ENCODE results near the gene EEIG2.
"Not testable (repeated sequence)": the region's sequence is repeated elsewhere in the genome, so short reads cannot be mapped to it uniquely, and the experiment has no call there.

The EEIG2 gene

DNA sequence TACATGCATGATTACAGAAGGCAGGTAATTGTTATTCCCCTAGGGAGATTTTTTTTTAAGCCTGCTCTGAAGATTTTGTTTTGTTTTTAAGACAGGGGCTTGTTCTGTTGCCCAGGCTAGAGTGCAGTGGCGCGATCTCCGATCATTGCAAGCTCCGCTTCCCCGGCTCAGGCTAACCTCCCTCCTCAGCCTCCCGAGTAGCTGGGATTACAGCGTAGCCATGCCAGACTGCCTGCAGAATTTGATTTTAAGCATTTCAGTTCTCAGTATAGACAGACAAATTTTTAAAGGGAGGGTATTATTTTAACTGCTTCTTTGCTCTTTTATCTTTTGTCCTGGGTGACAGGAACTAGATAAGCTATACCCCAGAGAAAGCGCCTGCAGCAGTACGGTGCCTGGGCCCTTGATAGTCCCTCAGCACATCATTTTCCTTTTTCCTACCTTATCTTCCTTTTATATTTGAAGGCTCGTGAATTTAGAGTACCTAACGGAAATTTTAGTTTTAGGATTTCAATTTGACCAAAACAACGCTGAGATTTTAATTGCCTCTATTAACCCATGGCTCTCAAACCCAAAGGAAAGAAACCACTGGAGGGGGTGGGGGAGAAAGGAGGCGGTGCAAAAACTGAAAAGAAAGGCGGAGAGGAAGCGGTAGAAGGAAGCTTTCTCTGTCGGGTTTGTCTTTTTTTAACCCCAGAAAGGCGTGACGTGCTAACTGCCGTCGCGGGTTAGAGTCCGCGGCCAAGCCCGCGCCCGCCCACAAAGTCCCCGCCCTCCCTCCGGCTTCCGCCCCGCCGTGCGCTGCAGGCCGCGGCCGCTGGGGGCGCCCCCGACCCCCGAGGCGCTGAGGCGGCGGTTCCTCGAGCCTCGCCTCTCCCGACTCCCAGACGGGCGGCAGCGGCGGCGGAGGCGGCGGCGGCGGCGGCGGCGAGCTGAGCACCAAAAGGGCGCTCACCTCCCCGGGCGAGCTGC is at the start of gene EEIG2:
Gene EEIG2 (plus strand): TSS at position 886 of the 972 bp plus-strand sequence. CDS start 329 bp downstream, outside the sequence.
- DNase-seq: peak; percentile 60

DNA sequence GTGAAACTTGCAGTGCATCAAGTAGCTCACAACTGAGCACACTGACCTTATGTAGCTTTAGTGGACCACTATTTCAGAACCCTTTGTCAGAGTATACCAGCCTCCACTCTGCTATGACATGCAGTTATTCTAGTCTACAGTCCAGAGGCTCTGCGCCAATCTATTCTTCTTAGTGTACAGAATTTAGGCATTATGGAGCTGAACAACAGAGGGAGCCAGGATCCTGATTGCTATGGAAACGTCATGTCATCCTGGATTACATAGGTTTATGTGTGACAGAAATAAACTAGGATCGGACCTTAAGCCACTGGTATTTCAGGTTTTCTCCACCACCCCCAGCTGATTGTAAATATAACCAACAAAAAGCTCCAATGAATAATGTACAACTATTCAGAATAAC is 48.1 kb upstream of the EEIG2 start:
- DNase-seq: no peak

- DNase-seq: no peak
Measured at GRCh38 chr1:108512239-108513043, 47.5 kb upstream of the EEIG2 start.

- DNase-seq: no peak
Measured at GRCh38 chr1:108513044-108513415, 46.9 kb upstream of the EEIG2 start.

GRCh38 chr1:108513914-108514313 is 46.0 kb upstream of the EEIG2 start:
- not testable (repeated sequence) for DNase-seq

DNA sequence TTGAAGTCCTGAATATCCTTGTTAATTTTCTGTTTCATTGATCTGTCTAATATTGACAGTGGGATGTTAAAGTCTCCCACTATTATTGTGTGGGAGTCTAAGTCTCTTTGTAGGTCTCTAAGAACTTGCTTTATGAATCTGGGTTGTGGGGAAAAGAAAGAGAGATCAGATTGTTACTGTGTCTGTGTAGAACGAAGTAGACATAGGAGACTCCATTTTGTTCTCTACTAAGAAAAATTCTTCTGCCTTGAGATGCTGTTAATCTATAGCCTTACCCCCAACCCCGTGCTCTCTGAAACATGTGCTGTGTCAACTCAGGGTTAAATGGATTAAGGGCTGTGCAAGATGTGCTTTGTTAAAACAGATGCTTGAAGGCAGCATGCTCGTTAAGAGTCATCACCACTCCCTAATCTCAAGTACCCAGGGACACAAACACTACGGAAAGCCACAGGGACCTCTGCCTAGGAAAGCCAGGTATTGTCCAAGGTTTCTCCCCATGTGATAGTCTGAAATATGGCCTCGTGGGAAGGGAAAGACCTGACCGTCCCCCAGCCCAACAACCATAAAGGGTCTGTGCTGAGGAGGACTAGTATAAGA is 42.5 kb upstream of the EEIG2 start:
- not testable (repeated sequence) for DNase-seq

DNA sequence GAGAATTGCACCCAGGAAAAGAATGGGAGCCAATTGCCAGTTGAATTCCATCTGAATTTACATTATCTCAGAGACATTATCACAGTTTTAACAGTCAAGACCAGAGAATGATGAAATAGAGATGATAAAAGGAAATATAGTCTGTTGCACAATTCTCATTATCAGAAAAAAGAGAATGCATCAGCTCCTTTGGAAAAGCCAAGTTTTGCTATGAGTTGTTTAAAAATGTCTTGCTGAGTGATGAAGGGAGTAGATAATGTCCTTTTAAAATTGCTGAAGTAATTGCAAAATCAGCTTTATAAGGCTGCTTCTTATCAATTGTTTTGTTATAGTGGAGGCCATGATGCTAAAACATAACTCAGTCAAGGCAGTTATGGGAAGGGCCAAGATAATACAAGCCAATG is 37.9 kb upstream of the EEIG2 start:
- DNase-seq: no peak

- DNase-seq: no peak
Measured at GRCh38 chr1:108523829-108524228, 36.1 kb upstream of the EEIG2 start.

GRCh38 chr1:108524676-108525075 is 35.2 kb upstream of the EEIG2 start:
- no peak for DNase-seq

GRCh38 chr1:108527135-108527534 is 32.8 kb upstream of the EEIG2 start:
- no peak for DNase-seq

- no peak for DNase-seq
Measured at GRCh38 chr1:108527837-108528236, 32.1 kb upstream of the EEIG2 start.

GRCh38 chr1:108531444-108531843 is 28.5 kb upstream of the EEIG2 start:
- DNase-seq: no peak

- DNase-seq: no peak
Measured at GRCh38 chr1:108532730-108533129, 27.2 kb upstream of the EEIG2 start.

DNA sequence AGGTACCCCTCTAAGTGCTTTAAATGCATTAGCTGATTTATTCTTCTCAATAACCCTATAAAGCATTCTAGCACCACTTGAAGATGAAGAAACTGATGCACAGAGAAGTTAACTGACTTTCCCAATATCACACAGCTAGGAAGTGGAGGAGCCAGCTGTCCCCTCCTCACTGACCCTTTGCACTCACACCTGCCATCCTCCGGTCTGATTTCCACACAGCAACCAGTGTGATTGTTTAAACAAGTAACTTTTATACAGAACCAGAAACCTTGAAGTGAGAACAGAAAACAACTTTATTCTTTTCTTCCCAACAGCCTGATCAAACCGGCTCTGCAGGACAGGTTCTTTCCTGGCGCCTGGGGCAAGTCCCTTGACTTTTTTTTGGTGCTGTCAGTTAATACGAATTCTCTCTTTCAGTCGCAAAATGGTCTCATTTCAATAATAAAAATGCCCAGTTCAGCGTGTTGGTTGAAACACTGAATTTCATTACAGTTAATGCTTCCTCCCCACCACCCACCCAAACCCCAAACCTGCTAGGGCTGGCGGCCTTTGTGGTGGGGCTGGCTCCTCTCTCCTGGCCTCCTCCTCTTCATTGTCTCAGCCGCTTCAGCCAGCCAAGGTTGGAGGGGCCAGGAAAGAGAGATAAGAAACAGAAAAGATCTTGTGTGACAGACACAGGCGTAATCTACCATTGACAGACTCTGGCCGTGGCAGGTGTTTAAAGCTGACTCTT is 26.4 kb upstream of the EEIG2 start:
- DNase-seq: no peak

GRCh38 chr1:108534759-108535158 is 25.1 kb upstream of the EEIG2 start:
- no peak for DNase-seq

DNA sequence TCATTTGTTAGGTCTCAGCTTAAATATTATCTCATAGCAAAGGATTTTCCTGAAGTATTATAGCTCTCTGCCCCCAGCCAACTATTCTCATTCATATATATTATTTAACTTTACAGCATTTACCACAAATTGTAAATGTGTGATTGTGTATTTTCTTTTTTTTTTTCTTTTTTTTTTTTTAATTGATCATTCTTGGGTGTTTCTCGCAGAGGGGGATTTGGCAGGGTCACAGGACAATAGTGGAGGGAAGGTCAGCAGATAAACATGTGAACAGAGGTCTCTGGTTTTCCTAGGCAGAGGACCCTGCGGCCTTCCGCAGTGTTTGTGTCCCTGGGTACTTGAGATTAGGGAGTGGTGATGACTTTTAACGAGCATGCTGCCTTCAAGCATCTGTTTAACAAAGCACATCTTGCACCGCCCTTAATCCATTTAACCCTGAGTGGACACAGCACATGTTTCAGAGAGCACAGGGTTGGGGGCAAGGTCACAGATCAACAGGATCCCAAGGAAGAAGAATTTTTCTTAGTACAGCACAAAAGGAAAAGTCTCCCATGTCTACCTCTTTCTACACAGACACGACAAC is 24.5 kb upstream of the EEIG2 start:
- DNase-seq: not testable (repeated sequence)

DNA sequence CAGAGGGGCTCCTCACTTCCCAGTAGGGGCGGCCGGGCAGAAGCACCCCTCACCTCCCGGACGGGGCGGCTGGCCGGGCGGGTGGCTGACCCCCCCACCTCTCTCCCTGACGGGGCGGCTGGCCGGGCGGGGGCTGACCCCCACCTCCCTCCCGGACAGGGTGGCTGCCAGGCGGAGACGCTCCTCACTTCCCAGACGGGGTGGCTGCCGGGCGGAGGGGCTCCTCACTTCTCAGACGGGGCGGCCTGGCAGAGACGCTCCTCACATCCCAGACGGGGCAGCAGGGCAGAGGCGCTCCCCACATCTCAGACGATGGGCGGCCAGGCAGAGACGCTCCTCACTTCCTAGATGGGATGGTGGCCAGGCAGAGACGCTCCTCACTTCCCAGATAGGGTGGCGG is 23.9 kb upstream of the EEIG2 start:
- not testable (repeated sequence) for DNase-seq

DNA sequence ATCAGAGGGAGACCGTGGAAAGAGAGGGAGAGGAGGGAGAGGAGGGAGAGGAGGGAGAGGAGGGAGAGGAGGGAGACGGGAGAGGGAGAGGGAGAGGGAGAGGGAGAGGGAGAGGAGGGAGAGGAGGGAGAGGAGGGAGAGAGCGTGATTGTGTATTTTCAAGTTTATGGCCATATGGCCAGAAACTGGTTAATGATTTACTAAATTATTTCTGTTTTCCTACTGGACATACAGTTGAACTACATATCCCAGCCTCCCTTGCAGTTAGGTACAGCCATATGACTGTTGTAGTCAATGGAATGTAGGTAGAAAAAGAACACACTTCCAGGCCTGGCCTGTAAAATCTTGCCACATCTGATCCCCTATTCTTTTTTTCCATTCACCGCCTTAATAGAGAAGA is 23.1 kb upstream of the EEIG2 start:
- DNase-seq: not testable (repeated sequence)

GRCh38 chr1:108537976-108538375 is 21.9 kb upstream of the EEIG2 start:
- DNase-seq: no peak

GRCh38 chr1:108540977-108541376 is 18.9 kb upstream of the EEIG2 start:
- DNase-seq: no peak

- no peak for DNase-seq
Measured at GRCh38 chr1:108541861-108542260, 18.0 kb upstream of the EEIG2 start.

DNA sequence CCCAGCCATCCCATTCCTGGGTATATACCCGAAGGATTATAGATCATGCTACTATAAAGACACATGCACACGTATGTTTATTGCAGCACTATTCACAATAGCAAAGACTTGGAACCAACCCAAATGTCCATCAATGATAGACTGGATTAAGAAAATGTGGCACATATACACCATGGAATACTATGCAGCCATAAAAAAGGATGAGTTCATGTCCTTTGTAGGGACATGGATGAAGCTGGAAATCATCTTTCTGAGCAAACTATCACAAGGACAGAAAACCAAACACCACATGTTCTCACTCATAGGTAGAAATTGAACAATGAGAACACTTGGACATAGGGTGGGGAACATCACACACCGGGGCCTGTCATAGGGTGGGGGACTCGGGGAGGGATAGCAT is 12.4 kb upstream of the EEIG2 start:
- DNase-seq: not testable (repeated sequence)

Data from amniotic stem cell (primary cell).